GM21576 (cell line): ENCODE data around the gene CACNB2.
"Not testable (repeated sequence)": the region's sequence is repeated elsewhere in the genome, so short reads cannot be mapped to it uniquely, and the experiment has no call there.

ENCODE experiments used
- ATAC-seq: cut with Tn5 transposase; IDR thresholded peaks from one replicate; pipeline ENCODE4 v1.9.1; 2021; ENCODE audit warnings: mild to moderate bottlenecking, moderate library complexity; ENCODE audit not compliant: unreplicated experiment

Gene CACNB2

DNA sequence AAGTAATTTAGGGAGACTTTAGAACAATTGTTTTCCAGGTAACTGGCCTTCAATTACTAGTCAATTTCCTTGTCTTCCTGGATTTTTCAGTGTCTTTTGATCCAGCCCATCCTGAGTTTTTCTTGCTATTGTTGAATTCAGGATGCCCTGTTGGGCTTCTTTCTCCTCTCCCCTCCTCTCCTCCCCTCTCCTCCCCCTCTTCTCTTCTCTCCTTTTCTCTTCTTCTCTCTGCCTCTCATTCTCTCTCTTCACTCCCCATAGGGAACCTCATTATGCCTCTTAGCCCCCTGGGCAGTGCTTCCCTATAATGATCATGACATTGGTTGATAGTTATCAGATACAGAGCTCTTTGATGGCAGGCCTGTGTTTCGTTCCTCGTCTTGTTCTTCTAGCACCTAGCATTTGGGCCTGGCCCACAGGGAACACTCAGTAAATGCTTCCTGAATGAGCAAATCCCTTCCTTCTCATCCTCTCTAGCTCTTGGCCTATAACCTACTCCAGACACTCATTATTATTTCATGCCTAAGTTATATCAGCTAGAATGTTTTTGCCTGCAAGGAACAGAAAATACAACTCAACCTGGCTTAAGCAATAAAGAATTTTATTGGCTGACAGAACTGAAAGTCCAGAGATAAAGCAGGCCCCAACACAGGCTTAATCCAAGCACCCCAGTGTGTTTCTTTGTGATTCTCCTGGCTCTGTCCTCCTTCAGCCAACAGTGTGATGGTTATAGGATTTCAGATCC lies 56.8 kb downstream of the CACNB2 start:
- no peak for ATAC-seq

GRCh38 chr10:18197706-18198105 lies 57.5 kb downstream of the CACNB2 start:
- no peak for ATAC-seq

DNA sequence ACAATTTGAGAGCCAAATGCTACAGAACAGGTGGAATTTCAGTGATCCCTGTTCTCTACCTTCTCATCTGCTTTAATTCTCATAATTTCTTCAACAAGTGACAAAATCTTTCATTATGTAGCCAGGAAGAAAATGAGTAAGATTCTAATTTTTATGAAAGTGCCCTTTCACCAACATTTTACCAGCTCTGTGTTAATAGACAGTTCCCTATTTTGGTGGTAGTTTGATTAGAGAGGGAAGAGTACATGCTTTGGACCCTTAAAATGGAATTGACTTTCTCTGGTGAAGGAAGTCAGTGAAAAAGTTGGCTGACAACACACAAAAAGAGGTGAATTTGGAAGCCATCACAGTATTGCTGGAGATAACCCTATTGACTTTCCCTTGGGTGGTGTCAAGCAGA lies 61.7 kb downstream of the CACNB2 start:
- no peak for ATAC-seq

DNA sequence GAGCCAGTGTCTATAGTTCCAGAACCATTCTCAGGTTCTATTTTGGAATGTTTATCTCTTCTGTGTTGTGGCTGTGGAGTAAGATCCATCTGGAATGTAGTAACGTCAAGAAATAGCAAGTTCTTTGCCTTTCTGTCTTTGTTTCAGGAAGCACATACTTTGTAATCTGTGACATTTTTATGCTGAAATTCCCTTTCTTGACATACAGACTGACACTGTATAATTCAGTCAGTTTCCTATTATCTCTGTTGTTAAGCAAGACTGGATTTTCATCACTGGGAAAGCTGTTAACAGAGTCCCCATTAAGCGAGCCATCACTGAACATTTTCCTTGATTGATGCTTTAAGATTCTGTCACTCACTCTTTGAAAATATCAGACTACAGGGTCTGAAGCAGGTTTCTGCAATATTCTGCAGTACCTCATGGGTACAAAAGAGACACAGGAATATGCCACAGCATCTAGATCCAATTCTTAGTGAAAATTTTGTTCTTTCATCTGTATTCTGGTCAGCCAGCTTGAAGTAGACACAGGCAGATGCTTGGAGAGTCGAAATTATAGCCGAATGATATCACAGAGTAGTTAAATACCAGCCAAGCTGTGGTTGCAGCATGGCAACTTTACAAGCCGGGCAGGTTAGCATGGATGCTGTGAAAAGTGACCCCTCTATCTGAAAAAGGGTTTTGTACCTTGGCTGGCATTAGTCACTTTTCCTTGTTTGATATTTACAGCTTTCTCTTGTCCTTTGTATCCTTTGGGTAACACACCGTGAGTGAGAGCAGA lies 62.6 kb downstream of the CACNB2 start:
- no peak for ATAC-seq

- ATAC-seq: no peak
These were observed 63.2 kb downstream of the CACNB2 start for GRCh38 chr10:18203471-18203870.

DNA sequence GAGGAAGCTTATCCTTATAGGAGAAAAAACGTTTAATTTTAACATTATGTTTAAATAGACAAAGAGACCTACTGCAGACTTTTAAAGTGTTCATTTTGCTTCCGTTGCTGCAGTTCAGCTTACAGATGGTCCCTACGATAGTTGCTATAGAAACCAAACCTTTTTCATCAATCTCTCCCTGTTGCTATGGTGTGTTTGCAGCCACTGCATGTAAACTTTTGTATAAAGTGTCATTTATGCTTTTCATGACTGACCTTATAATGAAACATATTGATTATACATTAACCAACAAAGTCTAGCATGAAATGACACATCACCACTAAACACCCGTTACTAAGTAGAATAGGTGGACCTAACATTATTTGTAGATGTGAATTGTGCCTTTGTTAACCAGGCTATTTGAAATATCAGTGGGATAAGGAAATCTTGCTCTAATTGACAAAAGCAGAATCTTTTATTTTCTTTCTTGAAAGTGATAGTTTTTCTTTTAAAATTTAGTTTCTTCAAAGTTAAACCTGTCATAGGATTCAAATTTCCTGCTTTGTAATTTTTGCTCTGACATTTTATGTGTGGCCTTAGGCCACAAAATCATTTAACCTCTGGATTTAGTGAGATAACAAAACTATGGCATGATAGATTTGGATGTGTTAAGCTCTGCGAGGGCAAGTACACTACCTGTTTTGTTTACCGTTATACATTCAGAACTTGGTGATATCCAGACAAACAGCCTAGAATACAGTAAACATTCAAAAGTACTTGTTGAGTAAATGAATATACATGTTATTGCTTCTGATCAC lies 64.0 kb downstream of the CACNB2 start:
- ATAC-seq: no peak

DNA sequence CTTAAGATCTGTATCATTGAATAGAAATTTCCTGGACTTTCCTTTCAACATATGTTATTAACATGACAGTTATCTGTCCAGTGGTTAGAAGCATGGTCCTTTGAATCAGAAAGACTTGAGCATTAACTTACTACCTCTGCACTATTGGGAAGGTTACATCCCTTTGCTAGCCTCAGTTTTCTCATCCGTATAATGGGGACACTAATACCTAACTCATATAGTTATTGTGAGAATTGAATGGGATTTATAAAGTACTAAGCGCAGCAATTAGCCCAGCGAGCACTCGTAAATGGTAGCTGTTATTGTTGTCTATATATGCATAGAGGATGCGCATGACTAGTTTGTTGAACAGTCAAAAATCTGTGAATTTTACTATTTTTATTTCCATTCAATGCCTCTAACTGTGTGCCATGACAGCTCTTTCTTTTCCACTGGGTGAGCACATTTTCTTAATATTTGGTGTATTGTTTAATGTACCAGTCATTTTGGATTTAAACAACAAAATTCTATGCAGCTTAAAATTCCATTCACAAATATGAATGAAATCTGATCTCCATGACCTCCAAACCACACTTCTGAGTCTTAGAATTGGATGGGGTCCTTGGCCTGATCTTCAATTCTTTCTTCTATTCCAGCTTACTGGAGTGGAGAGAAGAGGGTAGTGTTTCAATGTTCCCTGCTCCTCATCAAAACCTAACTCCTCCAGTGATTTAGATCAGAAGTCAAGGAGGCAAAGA lies 65.0 kb downstream of the CACNB2 start:
- ATAC-seq: no peak

DNA sequence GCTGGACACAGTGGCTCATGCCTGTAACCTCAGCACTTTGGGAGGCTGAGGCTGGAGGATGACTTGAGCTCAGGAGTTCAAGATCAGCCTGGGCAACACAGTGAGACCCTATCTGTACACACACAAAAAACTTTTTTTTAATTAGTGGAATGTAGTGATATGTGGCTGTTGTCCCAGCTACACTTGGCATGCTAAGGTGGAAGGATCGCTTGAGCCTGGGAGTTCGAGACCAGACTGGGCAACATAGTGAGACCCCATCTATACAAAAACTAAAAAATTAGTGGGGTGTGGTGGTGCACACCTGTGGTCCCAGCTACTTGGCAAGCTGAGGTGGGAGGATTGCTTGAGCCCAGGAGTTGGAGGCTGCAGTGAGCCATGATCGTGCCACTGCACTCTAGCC lies 68.0 kb downstream of the CACNB2 start:
- ATAC-seq: not testable (repeated sequence)

GRCh38 chr10:18209241-18209640 lies 69.0 kb downstream of the CACNB2 start:
- ATAC-seq: no peak

DNA sequence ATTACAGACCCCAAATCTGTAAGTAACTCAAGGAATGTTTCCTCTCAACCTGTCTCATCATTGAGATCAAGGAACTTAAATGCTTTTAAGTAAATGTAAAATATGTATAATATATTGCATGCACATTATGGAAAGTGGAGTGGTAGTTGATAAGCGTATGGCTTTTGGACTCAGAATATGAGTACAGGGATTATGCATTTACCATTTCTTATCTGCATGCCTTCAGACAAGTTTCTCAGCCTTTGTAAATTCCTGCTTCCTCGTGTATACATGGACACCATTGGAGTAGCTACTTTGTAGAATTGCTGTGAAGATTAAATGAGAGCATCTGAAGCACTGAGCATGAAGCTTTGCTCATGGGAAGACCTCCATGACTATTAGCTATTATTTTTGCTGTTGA lies 70.5 kb downstream of the CACNB2 start:
- no peak for ATAC-seq

DNA sequence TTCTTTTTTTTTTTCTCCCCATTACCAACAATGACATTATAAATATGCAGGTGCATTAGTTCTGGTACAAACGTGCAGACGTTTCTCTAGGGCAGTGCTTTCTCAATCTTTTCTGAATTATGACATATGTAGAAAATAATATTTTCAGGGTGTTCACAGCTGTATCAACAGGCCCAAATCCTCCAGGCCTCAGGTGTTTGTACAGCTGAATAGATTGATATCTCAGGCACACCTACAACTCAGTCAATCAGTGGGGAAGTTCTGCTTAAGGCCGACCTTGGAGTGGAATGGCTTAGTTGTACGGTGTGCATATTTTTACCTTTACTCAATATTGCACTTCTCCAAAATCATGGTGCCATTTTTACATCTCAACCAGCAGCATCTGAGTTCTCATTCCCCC lies 71.6 kb downstream of the CACNB2 start:
- ATAC-seq: no peak

DNA sequence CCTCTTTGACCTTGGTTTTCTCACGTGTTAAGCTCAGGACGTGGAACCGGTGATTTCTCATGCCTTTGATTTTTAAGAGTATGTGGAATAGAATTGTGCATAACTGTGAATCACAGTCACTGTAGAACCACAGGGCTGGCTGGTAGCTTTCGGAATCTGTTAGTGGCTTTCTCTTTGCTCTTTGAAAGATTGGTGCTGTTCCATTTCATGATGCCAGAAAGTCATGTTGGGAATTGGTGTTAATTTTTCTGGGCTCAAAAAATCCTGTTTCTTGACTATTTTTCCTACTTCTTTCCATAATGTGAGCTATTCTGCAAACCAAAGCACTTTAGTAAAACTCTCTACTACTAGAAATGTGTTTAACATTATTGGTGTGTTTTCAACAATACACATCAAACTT lies 73.0 kb downstream of the CACNB2 start:
- no peak for ATAC-seq

DNA sequence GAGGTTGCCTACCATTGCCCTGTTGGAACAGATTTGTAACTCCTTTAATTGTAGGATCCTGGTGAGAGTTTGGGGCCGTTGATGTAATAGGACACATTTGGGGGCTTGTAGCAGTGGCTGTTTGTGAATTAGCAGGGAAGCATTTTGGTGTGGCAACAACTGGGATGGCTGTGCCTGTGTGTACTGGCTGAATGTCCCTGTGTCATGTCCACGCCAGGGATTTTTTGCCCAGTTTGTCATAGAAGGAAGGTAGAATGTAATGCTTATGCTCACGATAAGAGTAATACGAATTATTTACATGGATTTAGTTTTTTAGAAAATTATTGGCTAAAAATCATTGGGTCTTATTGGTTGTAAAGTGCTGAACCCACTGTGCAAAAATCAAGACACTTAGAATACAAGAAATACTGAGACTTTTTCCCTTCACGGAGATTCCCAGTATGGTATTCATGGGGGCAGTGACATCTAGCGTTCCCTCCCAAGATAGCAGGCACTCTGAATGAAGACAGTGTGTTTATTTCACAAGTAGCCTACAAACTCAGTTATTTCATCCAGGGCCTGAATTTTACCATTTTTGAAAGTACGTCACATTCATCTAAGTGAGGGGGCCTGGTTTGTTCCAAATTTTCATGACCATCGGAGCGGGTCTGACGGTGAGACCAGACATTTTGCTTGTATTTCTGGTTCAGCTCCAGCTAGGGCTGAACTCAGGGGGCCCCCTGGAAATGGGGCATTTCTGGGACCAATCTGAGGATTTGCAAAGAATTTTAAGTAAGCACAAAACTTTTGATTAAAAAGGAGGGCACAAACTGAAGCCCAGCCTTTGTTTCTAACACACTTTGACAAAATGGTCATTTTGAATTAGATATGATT lies 74.7 kb downstream of the CACNB2 start:
- ATAC-seq: no peak

GRCh38 chr10:18216482-18216881 lies 76.3 kb downstream of the CACNB2 start:
- no peak for ATAC-seq

DNA sequence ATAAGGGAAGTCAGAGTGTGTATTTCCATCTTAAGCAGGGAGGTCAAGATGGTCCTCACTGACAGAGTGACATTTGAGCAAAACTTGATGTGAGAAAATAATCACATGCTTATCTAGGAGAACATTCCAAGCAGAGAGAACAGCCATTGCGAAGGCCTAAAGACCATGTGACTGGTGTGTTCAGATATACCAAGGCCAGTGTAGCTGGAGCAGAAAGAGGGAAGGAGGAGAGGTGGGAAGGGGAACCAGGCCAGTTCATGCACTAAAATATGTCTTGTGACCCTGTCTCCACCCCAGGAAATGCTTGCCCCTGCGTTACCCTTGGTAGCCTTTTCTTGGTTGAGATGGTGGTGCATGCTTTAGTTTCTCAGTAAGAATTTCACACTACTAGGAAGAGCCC lies 77.4 kb downstream of the CACNB2 start:
- no peak for ATAC-seq

- ATAC-seq: no peak
These were observed 78.9 kb downstream of the CACNB2 start for GRCh38 chr10:18219146-18219545.

GRCh38 chr10:18221123-18221522 lies 80.9 kb downstream of the CACNB2 start:
- no peak for ATAC-seq

GRCh38 chr10:18221882-18222281 lies 81.7 kb downstream of the CACNB2 start:
- no peak for ATAC-seq

DNA sequence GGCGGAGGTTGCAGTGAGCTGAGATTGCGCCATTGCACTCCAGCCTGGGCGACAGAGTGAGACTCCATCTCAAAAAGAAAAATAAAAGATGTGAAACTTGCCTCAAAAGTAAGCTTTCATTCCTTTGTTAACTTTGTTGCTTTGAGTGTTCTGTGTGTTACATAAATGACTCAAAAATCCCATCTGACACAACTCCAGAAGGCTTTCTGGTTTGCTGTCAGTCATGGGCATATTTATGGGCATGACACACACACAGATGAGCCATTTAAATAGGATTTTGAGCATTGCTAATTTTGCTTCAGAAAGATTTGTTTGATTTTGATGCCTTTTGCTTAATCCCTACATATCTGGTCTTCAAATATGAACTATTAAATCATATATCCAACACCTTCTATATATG lies 82.6 kb downstream of the CACNB2 start:
- ATAC-seq: no peak

GRCh38 chr10:18223898-18224297 lies 83.7 kb downstream of the CACNB2 start:
- no peak for ATAC-seq
